HL-60/S4 treated with retinoic acid at 250 ng/mL for 4 days and 3 days (cell line): ENCODE results near the gene HLA-E.

Experiments used
- in situ Hi-C: fragments of 300-500 bp; cut with MboI; formaldehyde crosslinking; loops from 2 replicates; pipeline ENCODE4 v1.7.0; 2022; ENCODE audit warnings: low sequenced_read_pairs

Gene HLA-E

DNA sequence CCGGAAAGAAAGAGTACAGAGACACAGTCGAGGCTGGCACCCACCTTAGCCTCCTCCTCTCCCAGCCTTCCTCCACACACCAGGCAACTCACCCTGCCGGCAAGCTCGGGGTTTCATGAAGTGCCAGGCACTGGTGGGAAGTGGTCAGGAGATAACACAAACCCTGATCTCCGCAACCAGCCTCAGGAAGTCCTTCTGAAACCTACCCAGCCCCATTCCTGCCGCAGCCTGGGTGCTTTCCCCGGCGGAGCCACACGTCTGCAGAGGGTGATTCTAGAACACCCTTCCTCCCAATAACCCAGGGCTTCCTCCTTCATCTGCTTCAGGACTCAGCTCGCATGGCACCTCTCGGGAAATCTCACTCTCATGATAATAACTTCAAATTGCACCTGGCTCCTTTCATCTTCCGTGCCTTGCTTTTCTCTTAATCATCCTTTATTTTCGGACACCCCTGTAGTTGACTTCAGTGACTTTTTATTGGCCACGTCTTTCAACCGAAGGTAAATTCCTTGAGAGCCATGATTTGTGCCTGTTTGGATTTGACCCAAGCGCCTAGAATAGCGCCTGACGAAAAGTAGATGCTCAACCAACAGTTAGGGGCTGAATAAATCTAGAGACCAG is 8.7 kb upstream of the HLA-E start:
- in situ Hi-C loops = loop anchor here (25.0 kb wide), 1 partner anchor 607 kb away; no protein-coding TSS in a partner anchor

DNA sequence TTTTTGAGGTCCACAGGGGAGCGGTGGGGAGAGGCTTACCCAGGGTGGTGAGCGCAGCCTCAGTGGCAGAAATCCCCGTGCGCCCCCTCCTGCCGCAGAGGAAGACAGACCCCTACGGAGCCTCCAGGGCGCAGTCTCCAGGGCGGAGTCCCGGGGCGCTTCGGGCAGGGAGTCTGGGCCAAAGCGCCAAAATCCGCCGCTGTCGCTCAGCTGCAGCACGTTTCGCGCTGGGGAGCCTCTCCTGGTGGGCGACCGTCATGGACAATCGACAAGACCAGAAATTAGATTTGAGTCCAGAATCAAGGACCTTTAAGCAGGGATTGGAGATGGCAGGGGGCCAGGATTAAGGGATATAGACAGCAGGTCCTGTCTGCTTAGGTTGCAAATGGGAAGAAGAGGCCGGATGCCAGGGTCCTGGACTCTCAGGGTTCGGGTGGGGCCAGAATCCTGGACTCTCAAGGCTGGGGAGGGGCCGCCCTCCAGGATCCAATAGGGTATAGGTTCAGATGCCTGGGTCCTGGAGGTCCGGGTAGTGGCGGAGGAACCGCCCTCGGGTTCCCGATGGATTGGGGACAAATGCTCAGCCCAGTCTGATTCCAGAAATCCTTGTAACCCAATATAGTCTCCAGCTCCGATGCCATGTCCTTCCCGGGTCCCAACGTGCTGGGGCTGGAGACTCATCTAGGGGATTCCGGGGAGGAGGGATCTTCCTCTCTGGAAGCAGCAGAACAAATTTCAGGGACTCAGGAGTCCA is 7.9 kb upstream of the HLA-E start:
- in situ Hi-C loops = loop anchor here (25.0 kb wide), 1 partner anchor 606 kb away; no protein-coding TSS in a partner anchor

GRCh38 chr6:30481965-30482644 is 7.2 kb upstream of the HLA-E start:
- in situ Hi-C loops = loop anchor here (25.0 kb wide), 1 partner anchor 605 kb away; no protein-coding TSS in a partner anchor

GRCh38 chr6:30483677-30484279 is 5.5 kb upstream of the HLA-E start:
- in situ Hi-C loops = loop anchor here (25.0 kb wide), 1 partner anchor 604 kb away; no protein-coding TSS in a partner anchor

GRCh38 chr6:30485236-30485635 is 4.1 kb upstream of the HLA-E start:
- in situ Hi-C loops = loop anchor here (25.0 kb wide), 1 partner anchor 602 kb away; no protein-coding TSS in a partner anchor

GRCh38 chr6:30487926-30488325 is 1.4 kb upstream of the HLA-E start:
- in situ Hi-C loops = loop anchor here (25.0 kb wide), 1 partner anchor 599 kb away; no protein-coding TSS in a partner anchor

GRCh38 chr6:30488697-30489080 is 620 bp upstream of the HLA-E start:
- in situ Hi-C loops = loop anchor here (25.0 kb wide), 1 partner anchor 599 kb away; no protein-coding TSS in a partner anchor

DNA sequence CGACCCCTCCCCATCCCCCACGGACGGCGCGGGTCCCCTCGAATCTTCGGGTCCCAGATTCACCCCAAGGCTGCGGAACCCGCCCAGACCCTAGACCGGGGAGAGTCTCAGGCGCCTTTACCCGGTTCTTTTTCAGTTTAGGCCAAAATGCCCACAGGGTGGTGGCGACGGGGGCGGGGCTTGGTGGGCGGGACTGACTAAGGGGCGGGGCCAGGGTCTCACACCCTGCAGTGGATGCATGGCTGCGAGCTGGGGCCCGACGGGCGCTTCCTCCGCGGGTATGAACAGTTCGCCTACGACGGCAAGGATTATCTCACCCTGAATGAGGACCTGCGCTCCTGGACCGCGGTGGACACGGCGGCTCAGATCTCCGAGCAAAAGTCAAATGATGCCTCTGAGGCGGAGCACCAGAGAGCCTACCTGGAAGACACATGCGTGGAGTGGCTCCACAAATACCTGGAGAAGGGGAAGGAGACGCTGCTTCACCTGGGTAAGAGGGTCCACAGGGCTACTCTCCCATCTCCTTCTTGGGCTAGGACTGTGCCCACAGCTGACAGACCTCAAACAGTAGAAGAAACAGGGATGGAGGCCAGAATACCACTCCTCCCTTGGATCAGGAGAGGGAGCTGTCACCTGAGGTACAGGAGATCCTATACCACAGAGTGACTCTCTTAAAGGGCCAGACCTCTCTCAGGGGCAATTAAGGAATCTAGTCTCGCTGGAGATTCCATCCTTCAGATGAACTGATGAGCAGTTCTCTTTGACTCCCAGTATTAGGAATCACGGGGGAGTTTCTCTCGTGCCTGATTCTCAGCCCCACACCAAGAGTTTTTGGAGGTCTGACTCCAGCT is 942 bp downstream of the HLA-E start:
- in situ Hi-C loops = loop anchor here (25.0 kb wide), 1 partner anchor 597 kb away; no protein-coding TSS in a partner anchor

DNA sequence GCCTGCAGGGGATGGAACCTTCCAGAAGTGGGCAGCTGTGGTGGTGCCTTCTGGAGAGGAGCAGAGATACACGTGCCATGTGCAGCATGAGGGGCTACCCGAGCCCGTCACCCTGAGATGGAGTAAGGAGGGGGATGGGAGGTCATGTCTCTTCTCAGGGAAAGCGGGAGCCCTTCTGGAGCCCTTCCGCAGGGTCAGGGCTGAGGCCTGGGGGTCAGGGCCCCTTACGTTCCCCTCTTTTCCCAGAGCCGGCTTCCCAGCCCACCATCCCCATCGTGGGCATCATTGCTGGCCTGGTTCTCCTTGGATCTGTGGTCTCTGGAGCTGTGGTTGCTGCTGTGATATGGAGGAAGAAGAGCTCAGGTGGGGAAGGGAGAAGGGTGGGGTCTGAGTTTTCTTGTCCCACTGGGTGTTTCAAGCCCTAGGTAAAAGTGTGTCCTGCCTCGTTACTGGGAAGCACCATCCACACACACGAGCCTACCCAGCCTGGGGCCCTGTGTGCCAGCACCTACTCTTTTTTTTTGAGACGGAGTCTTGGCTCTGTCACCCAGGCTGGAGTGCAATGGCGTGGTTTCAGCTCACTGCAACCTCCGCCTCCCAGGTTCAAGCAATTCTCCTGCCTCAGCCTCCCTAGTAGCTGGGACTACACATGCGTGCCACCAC is 2.1 kb downstream of the HLA-E start:
- in situ Hi-C loops = loop anchor here (25.0 kb wide), 1 partner anchor 596 kb away; no protein-coding TSS in a partner anchor

DNA sequence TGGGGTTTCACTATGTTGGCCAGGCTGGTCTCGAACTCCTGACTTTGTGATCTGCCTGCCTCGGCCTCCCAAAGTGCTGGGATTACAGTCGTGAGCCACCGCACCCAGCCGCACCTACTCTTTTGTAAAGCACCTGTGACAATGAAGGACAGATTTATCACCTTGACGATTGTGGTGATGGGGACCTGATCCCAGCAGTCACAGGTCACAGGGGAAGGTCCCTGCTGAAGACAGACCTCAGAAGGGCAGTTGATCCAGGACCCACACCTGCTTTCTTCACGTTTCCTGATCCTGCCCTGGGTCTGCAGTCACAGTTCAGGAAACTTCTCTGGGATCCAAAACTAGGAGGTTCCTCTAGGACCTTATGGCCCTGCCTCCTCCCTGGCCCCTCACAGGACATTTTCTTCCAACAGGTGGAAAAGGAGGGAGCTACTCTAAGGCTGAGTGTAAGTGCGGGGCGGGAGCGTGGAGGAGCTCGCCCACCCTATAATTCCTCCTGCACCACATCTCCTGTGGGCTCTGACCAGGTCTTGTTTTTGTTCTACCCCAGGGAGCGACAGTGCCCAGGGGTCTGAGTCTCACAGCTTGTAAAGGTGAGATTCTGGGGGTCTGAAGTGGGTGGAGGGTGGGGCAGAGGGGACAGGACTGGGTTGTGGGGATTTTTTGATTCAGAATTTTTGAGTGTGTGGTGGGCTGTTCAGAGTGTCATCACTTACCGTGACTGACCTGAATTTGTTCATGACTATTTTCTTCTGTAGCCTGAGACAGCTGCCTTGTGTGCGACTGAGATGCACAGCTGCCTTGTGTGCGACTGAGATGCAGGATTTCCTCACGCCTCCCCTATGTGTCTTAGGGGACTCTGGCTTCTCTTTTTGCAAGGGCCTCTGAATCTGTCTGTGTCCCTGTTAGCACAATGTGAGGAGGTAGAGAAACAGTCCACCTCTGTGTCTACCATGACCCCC is 3.0 kb downstream of the HLA-E start:
- in situ Hi-C loops = loop anchor here (25.0 kb wide), 1 partner anchor 595 kb away; no protein-coding TSS in a partner anchor

DNA sequence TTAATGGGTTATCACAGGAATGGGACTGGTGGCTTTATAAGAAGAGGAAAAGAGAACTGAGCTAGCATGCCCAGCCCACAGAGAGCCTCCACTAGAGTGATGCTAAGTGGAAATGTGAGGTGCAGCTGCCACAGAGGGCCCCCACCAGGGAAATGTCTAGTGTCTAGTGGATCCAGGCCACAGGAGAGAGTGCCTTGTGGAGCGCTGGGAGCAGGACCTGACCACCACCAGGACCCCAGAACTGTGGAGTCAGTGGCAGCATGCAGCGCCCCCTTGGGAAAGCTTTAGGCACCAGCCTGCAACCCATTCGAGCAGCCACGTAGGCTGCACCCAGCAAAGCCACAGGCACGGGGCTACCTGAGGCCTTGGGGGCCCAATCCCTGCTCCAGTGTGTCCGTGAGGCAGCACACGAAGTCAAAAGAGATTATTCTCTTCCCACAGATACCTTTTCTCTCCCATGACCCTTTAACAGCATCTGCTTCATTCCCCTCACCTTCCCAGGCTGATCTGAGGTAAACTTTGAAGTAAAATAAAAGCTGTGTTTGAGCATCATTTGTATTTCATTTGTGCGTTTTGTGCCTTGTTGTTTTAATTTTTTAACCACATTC is 4.4 kb downstream of the HLA-E start:
- in situ Hi-C loops = loop anchor here (25.0 kb wide), 1 partner anchor 594 kb away; no protein-coding TSS in a partner anchor

DNA sequence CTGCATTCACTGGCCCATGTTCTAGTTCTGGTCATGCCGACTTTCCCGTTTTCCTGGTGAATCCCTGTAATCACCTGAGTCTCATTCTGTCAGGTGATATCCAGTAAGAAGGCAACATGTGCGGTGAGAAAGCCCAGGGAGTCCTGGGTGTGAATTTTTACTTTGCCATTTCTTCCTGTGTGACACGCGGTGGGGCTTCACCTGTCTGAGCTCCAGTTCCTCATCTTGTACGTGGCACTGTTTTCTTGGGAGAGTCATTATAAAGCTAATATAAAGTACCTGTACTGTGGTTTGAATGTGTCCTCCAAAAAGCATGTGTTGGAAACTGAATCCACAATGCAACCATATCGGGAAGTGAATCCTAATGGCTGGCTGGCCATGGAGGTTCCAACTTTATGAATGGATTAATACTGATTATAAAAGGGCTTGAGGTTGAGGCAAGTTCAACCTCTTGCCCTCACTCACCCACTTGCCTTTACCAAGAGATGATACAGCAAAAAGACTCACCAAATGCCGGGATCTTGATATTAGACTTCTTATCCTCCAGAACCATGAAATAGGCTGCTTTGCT is 5.1 kb downstream of the HLA-E start:
- in situ Hi-C loops = loop anchor here (25.0 kb wide), 1 partner anchor 593 kb away; no protein-coding TSS in a partner anchor

- in situ Hi-C loops = loop anchor here (5.0 to 25.0 kb wide), 2 partner anchors 37 to 592 kb away; no protein-coding TSS in a partner anchor
Observed at GRCh38 chr6:30495060-30495459, 5.8 kb downstream of the HLA-E start.

- in situ Hi-C loops = loop anchor here (5.0 to 25.0 kb wide), 2 partner anchors 36 to 591 kb away; no protein-coding TSS in a partner anchor
Observed at GRCh38 chr6:30495993-30496392, 6.7 kb downstream of the HLA-E start.

GRCh38 chr6:30497261-30497599 is 7.9 kb downstream of the HLA-E start:
- in situ Hi-C loops = loop anchor here (5.0 to 25.0 kb wide), 2 partner anchors 35 to 590 kb away; no protein-coding TSS in a partner anchor

DNA sequence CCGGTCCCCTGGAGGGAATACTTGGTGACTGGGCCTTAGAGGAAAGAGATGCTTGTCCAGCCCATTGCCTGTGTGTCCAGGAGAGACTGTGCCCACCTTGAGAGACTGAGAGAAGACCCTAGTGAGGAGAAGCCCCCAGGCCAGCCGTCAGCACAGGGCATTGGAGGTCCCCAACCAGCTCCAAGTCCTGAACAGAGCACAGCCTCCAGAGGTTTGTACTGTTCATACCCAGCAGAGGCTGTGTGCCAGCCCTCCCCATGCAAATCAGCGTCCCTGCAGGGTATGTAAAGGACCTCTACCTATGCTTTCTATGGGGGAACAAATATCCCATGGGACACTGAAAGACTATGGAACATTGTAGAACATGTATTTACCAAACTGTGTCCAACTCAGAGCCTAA is 8.4 kb downstream of the HLA-E start:
- in situ Hi-C loops = loop anchor here (5.0 to 25.0 kb wide), 2 partner anchors 35 to 590 kb away; no protein-coding TSS in a partner anchor

DNA sequence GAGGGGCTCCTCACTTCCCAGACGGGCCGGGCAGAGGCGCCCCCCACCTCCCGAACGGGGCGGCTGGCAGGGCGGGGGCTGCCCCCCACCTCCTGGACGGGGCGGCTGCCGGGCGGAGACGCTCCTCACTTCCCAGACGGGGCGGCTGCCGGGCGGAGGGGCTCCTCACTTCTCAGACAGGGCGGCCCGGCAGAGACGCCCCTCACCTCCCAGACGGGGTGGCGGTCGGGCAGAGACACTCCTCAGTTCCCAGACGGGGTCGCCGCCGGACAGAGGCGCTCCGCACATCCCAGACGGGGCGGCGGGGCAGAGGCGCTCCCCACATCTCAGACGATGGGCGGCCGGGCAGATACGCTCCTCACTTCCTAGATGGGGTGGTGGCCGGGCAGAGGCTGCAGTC is 9.4 kb downstream of the HLA-E start:
- in situ Hi-C loops = loop anchor here (5.0 to 25.0 kb wide), 2 partner anchors 34 to 589 kb away; no protein-coding TSS in a partner anchor
